DMS53 treated with DMSO at 0.1 percent for 48 hours (cell line): ENCODE results near the gene TRABD.
A peak's percentile ranks its signal among the peaks of the same experiment; 100 is the strongest.

Source experiments
- DNase-seq: peaks from one replicate; lab custom pipeline; 2025; ENCODE audit not compliant: unreplicated experiment; lab: John Stamatoyannopoulos, UW

The TRABD gene

GRCh38 chr22:50216684-50217520 is 31.2 kb downstream of the TRABD start:
- no peak for DNase-seq

GRCh38 chr22:50217543-50218152 is 31.9 kb downstream of the TRABD start:
- DNase-seq: no peak

- peak; percentile 85 for DNase-seq
Observed at GRCh38 chr22:50218153-50218995, 32.7 kb downstream of the TRABD start.

- DNase-seq: peak; percentile 80
Observed at GRCh38 chr22:50218996-50219727, 33.4 kb downstream of the TRABD start.

GRCh38 chr22:50219800-50220602 is 34.3 kb downstream of the TRABD start:
- DNase-seq: no peak

- DNase-seq: no peak
Observed at GRCh38 chr22:50220603-50221409, 35.1 kb downstream of the TRABD start.

GRCh38 chr22:50221410-50222300 is 35.9 kb downstream of the TRABD start:
- DNase-seq: no peak

- DNase-seq: no peak
Observed at GRCh38 chr22:50222508-50222907, 36.8 kb downstream of the TRABD start.

GRCh38 chr22:50224071-50224470 is 38.4 kb downstream of the TRABD start:
- no peak for DNase-seq

GRCh38 chr22:50225200-50225969 is 39.7 kb downstream of the TRABD start:
- no peak for DNase-seq

- DNase-seq: no peak
Observed at GRCh38 chr22:50226063-50226874, 40.6 kb downstream of the TRABD start.

GRCh38 chr22:50226875-50227165 is 41.1 kb downstream of the TRABD start:
- DNase-seq: no peak

- DNase-seq: no peak
Observed at GRCh38 chr22:50227579-50228215, 42.0 kb downstream of the TRABD start.

- no peak for DNase-seq
Observed at GRCh38 chr22:50228366-50228765, 42.7 kb downstream of the TRABD start.

GRCh38 chr22:50229370-50229769 is 43.7 kb downstream of the TRABD start:
- no peak for DNase-seq

GRCh38 chr22:50232481-50233151 is 46.9 kb downstream of the TRABD start:
- no peak for DNase-seq
